ENCODE results near the gene CEND1.

CEND1 gene

GRCh38 chr11:799641-800316 lies 9.9 kb upstream of the CEND1 start:
- FAIRE-seq, result no peak
- no peak for TF ChIP-seq POLR2A (IDR thresholded peaks at IDR 0.05; ENCODE audit: low read depth, low read length)
- DNase-seq (ENCODE audit: insufficient read length, low spot score), result no peak

GRCh38 chr11:798093-798713 lies 8.3 kb upstream of the CEND1 start, which contains the start of gene SLC25A22:
Gene SLC25A22, minus strand, starts transcription at chr11:798281. Its CDS starts 3,275 bp downstream, at chr11:795006.
- FAIRE-seq, result no peak
- no peak for DNase-seq (ENCODE audit: insufficient read length, low spot score)
- peak; percentile 62; the same call in 1 of the 2 replicates for TF ChIP-seq POLR2A (IDR thresholded peaks at IDR 0.05; ENCODE audit: low read depth, low read length)

GRCh38 chr11:797296-798092 lies 7.6 kb upstream of the CEND1 start:
- no peak for TF ChIP-seq POLR2A (IDR thresholded peaks at IDR 0.05; ENCODE audit: low read depth, low read length)
- no peak for DNase-seq (ENCODE audit: insufficient read length, low spot score)
- FAIRE-seq, result no peak

GRCh38 chr11:796565-797295 lies 6.8 kb upstream of the CEND1 start:
- TF ChIP-seq POLR2A (IDR thresholded peaks at IDR 0.05; ENCODE audit: low read depth, low read length), result no peak
- FAIRE-seq, result no peak
- DNase-seq (ENCODE audit: insufficient read length, low spot score), result no peak

GRCh38 chr11:795634-796564 lies 6.0 kb upstream of the CEND1 start:
- TF ChIP-seq POLR2A (IDR thresholded peaks at IDR 0.05; ENCODE audit: low read depth, low read length), result peak; percentile 58
- no peak for FAIRE-seq
- DNase-seq (ENCODE audit: insufficient read length, low spot score), result peak; percentile 97

GRCh38 chr11:794766-795633 lies 5.1 kb upstream of the CEND1 start:
- no peak for DNase-seq (ENCODE audit: insufficient read length, low spot score)
- no peak for FAIRE-seq
- TF ChIP-seq POLR2A (IDR thresholded peaks at IDR 0.05; ENCODE audit: low read depth, low read length), result no peak

GRCh38 chr11:794013-794765 lies 4.3 kb upstream of the CEND1 start:
- FAIRE-seq (no peak), DNase-seq (ENCODE audit: insufficient read length, low spot score) (no peak)
- TF ChIP-seq POLR2A (IDR thresholded peaks at IDR 0.05; ENCODE audit: low read depth, low read length), result no peak

- no peak for TF ChIP-seq POLR2A (IDR thresholded peaks at IDR 0.05; ENCODE audit: low read depth, low read length)
- FAIRE-seq (no peak), DNase-seq (ENCODE audit: insufficient read length, low spot score) (no peak)
Measured at GRCh38 chr11:793556-793955, 3.7 kb upstream of the CEND1 start.

GRCh38 chr11:792873-793272 lies 3.0 kb upstream of the CEND1 start:
- no peak for FAIRE-seq
- TF ChIP-seq POLR2A (IDR thresholded peaks at IDR 0.05; ENCODE audit: low read depth, low read length), result no peak
- no peak for DNase-seq (ENCODE audit: insufficient read length, low spot score)

- DNase-seq (ENCODE audit: insufficient read length, low spot score) (no peak), FAIRE-seq (no peak)
- TF ChIP-seq POLR2A (IDR thresholded peaks at IDR 0.05; ENCODE audit: low read depth, low read length), result no peak
Measured at GRCh38 chr11:792535-792821, 2.6 kb upstream of the CEND1 start.

- no peak for TF ChIP-seq POLR2A (IDR thresholded peaks at IDR 0.05; ENCODE audit: low read depth, low read length)
- DNase-seq (ENCODE audit: insufficient read length, low spot score), result no peak
- no peak for FAIRE-seq
Measured at GRCh38 chr11:791658-792534, 2.0 kb upstream of the CEND1 start.

Measured in H54 (cell line).